GM19043 (cell line): ENCODE measurements around the gene PRDM8.
A peak's percentile ranks its signal among the peaks of the same experiment; 100 is the strongest.
"Not testable (repeated sequence)": the region's sequence is repeated elsewhere in the genome, so short reads cannot be mapped to it uniquely, and the experiment has no call there.

Source experiments
- ATAC-seq: cut with Tn5 transposase; IDR thresholded peaks from one replicate; pipeline ENCODE4 v1.9.1; 2021; ENCODE audit warnings: low read depth; ENCODE audit not compliant: unreplicated experiment

Gene PRDM8

GRCh38 chr4:80221161-80221560, 23.9 kb downstream of the PRDM8 start:
- no peak for ATAC-seq

- ATAC-seq: no peak
These were observed 28.3 kb downstream of the PRDM8 start for GRCh38 chr4:80225595-80225994.

GRCh38 chr4:80226094-80226493, 28.8 kb downstream of the PRDM8 start:
- no peak for ATAC-seq

GRCh38 chr4:80228460-80228859, 31.2 kb downstream of the PRDM8 start:
- no peak for ATAC-seq

GRCh38 chr4:80229128-80229527, 31.8 kb downstream of the PRDM8 start:
- no peak for ATAC-seq

GRCh38 chr4:80229590-80229989, 32.3 kb downstream of the PRDM8 start:
- peak; percentile 79 for ATAC-seq

GRCh38 chr4:80231180-80231579, 33.9 kb downstream of the PRDM8 start:
- no peak for ATAC-seq

- ATAC-seq: no peak
These were observed 35.5 kb downstream of the PRDM8 start for GRCh38 chr4:80232707-80233370.

GRCh38 chr4:80233390-80233789, 36.1 kb downstream of the PRDM8 start:
- no peak for ATAC-seq

- ATAC-seq: no peak
These were observed 38.1 kb downstream of the PRDM8 start for GRCh38 chr4:80235451-80235850.

- ATAC-seq: no peak
These were observed 40.7 kb downstream of the PRDM8 start for GRCh38 chr4:80237992-80238391.

- no peak for ATAC-seq
These were observed 42.3 kb downstream of the PRDM8 start for GRCh38 chr4:80239480-80240150.

GRCh38 chr4:80240976-80241375, 43.7 kb downstream of the PRDM8 start:
- ATAC-seq: no peak

- ATAC-seq: no peak
These were observed 46.1 kb downstream of the PRDM8 start for GRCh38 chr4:80243274-80244018.

GRCh38 chr4:80247484-80247883, 50.2 kb downstream of the PRDM8 start:
- ATAC-seq: not testable (repeated sequence)

- no peak for ATAC-seq
These were observed 51.8 kb downstream of the PRDM8 start for GRCh38 chr4:80249144-80249543.

- ATAC-seq: no peak
These were observed 55.1 kb downstream of the PRDM8 start for GRCh38 chr4:80252427-80252826.

- no peak for ATAC-seq
These were observed 55.6 kb downstream of the PRDM8 start for GRCh38 chr4:80252953-80253352.

GRCh38 chr4:80253510-80253909, 56.2 kb downstream of the PRDM8 start:
- no peak for ATAC-seq
